Panc1 (cell line): Measurements from ENCODE around the gene RASSF8. TPM values are rescaled to one million over a fixed set of nuclear protein-coding genes. Genes with fewer than 3 reads are reported as not detected.

ENCODE experiments used
- ATAC-seq: fragments of 200-7000 bp; cut with Tn5 transposase; 2 replicates; pipeline ENCODE4 v1.9.1; 2020; ENCODE audit warnings: mild to moderate bottlenecking, moderate library complexity
- BruUV-seq: library from RNA; stranded (reverse); fragments of 400-500 nt; replicated peaks from 2 replicates; lab custom pipeline; 2021; lab: Mats Ljungman, UMichigan
- CTCF ChIA-PET: fragments of 300-600 bp; sonication (Branson Sonifier 250); formaldehyde crosslinking; loops from one replicate; lab custom pipeline; 2022; ENCODE audit warnings: antibody characterized with exemption; lab: Charles Lee
- POLR2A ChIA-PET: fragments of 300-600 bp; sonication (Branson Sonifier 250); formaldehyde crosslinking; loops from one replicate; lab custom pipeline; 2022; ENCODE audit warnings: antibody characterized with exemption; lab: Charles Lee
- DNase-seq: peaks from one replicate; pipeline ENCODE4 v3.0.0-alpha.2; 2010; ENCODE audit warnings: low read depth, low spot score
- H3K27ac ChIP-seq: 2 replicates; pipeline ENCODE4 v1.5.1; 2011; ENCODE audit warnings: mild to moderate bottlenecking, low read length, inconsistent platforms
- H3K27me3 ChIP-seq: fragments of 200-500 bp; sonication (Bioruptor generic); 2 replicates; pipeline ENCODE4 v1.6.0; 2014; ENCODE audit warnings: low read length, inconsistent platforms; ENCODE audit not compliant: control insufficient read depth, insufficient read depth
- H3K36me3 ChIP-seq: fragments of 200-500 bp; sonication (Bioruptor generic); 2 replicates; pipeline ENCODE4 v1.5.1; 2014; ENCODE audit warnings: inconsistent platforms, mild to moderate bottlenecking, low read length, moderate library complexity; ENCODE audit not compliant: control insufficient read depth, insufficient read depth
- H3K4me1 ChIP-seq: 2 replicates; pipeline ENCODE4 v1.5.1; 2011; ENCODE audit warnings: inconsistent platforms, mild to moderate bottlenecking, low read length, moderate library complexity; ENCODE audit not compliant: control insufficient read depth, insufficient read depth
- H3K4me3 ChIP-seq, 2 experiments: 2 replicates each; pipeline ENCODE4 v1.5.1; 2011 to 2012; ENCODE audit warnings: low read depth in 2 of 2, low read length in 2 of 2, mild to moderate bottlenecking in 2 of 2, inconsistent platforms in 1 of 2, moderate library complexity in 1 of 2
- H3K9me3 ChIP-seq: fragments of 200-500 bp; sonication (Bioruptor generic); 2 replicates; pipeline ENCODE4 v1.5.1; 2014; ENCODE audit warnings: low read depth, mild to moderate bottlenecking, inconsistent platforms, low read length, moderate library complexity; ENCODE audit not compliant: control insufficient read depth, insufficient read depth
- CTCF ChIP-seq: fragments of 450-650 bp; IDR thresholded peaks from 2 replicates; pipeline ENCODE4 v1.5.1; 2017; ENCODE audit warnings: mild to moderate bottlenecking
- POLR2AphosphoS5 ChIP-seq: IDR thresholded peaks from 2 replicates; pipeline ENCODE4 v1.6.1; 2012; ENCODE audit warnings: mild to moderate bottlenecking, low read depth, low read length, moderate library complexity
- REST ChIP-seq, 2 experiments: IDR thresholded peaks; 2 replicates each; pipeline ENCODE4 v1.6.1; 2011 to 2012; ENCODE audit warnings: low read depth in 2 of 2, control low read depth in 1 of 2, low read length in 1 of 2, mild to moderate bottlenecking in 1 of 2, moderate library complexity in 1 of 2; ENCODE audit not compliant: insufficient read depth in 1 of 2
- SIN3A ChIP-seq: IDR thresholded peaks from 2 replicates; pipeline ENCODE4 v1.6.1; 2012; ENCODE audit warnings: low read depth, mild to moderate bottlenecking, low read length, moderate library complexity, borderline replicate concordance; ENCODE audit not compliant: insufficient read depth
- TCF7L2 ChIP-seq: IDR thresholded peaks from 2 replicates; pipeline ENCODE4 v1.6.1; 2011; ENCODE audit warnings: mild to moderate bottlenecking, low read depth, low read length, inconsistent platforms
- in situ Hi-C: cut with HindIII; loops from 2 replicates; pipeline ENCODE4 v1.10.0; 2016; ENCODE audit warnings: low sequenced_read_pairs, low pct_unique_long_range_greater_than_20kb
- intact Hi-C: fragments of 100-400 bp; cut with micrococcal nuclease; formaldehyde crosslinking; loops from one replicate; pipeline ENCODE4 v1.10.0; 2022; ENCODE audit not compliant: unreplicated experiment
- total RNA-seq: library from RNA; stranded (reverse); gene quantifications from one replicate; pipeline ENCODE4 v1.2.1, GENCODE V29; 2021; ENCODE audit not compliant: unreplicated experiment

The RASSF8 gene
- total RNA-seq, 1 experiment from 2014 or later, result 103 TPM

GRCh38 chr12:26092346-26093105 is 134.0 kb downstream of the RASSF8 start:
- intact Hi-C loops, result no loop called here
- no peaks in the 10 kb centered on the region for H3K36me3 ChIP-seq
- no peak overlapping the region for H3K4me3 ChIP-seq
- in situ Hi-C loops, result no loop called here
- ATAC-seq (no peak), DNase-seq (no peak)
- POLR2A ChIA-PET, result interaction anchor here (0.6 to 0.7 kb wide), 2 partner anchors 187 to 409 kb away, joined by 3 to 14 read pairs; no protein-coding TSS in a partner anchor
- no peaks in the 10 kb centered on the region for H3K9me3 ChIP-seq
- H3K27ac ChIP-seq, result peak overlapping the region; percentile 32; the same call in 1 of the 2 replicates
- CTCF ChIA-PET, result interaction anchor here (0.7 to 1.5 kb wide), 4 partner anchors 55 to 657 kb away, joined by 3 to 5 read pairs (median 4); no protein-coding TSS in a partner anchor
- no TSS peak for BruUV-seq
- H3K4me1 ChIP-seq, result peaks cover 38% of the 10 kb centered on the region
- TF ChIP-seq CTCF (no peak), TCF7L2 (no peak), SIN3A (no peak), REST (IDR thresholded peaks at IDR 0.05; ENCODE audit: insufficient read depth in 1 of 2, low read depth in 2 of 2, low read length in 1 of 2) (no peak), POLR2AphosphoS5 (no peak)
- no peaks in the 10 kb centered on the region for H3K27me3 ChIP-seq

GRCh38 chr12:26095186-26095585 is 136.7 kb downstream of the RASSF8 start:
- H3K36me3 ChIP-seq, result no peaks in the 10 kb centered on the region
- H3K27ac ChIP-seq, result peak overlapping the region; percentile 91; the same call in 1 of the 2 replicates
- ATAC-seq (no peak), DNase-seq (no peak)
- in situ Hi-C loops (no loop called here), intact Hi-C loops (no loop called here)
- no peaks in the 10 kb centered on the region for H3K9me3 ChIP-seq
- no TSS peak for BruUV-seq
- H3K4me3 ChIP-seq, result no peak overlapping the region
- no peaks in the 10 kb centered on the region for H3K27me3 ChIP-seq
- CTCF ChIA-PET, result no interaction called here
- POLR2A ChIA-PET, result interaction anchor here (0.6 to 0.7 kb wide), 2 partner anchors 27 to 37 kb away, joined by 3 to 5 read pairs; no protein-coding TSS in a partner anchor
- TF ChIP-seq SIN3A, result no peak
- peaks cover 40% of the 10 kb centered on the region for H3K4me1 ChIP-seq
